NB4 (cell line): ENCODE results near the gene CTU2.

Source experiments
- MYC ChIP-seq: IDR thresholded peaks from 2 replicates; pipeline ENCODE4 v1.6.1; 2011; ENCODE audit warnings: low read depth, low read length
- POLR2A ChIP-seq: IDR thresholded peaks from 2 replicates; pipeline ENCODE4 v1.6.1; 2011; ENCODE audit warnings: mild to moderate bottlenecking; ENCODE audit not compliant: insufficient read length; ENCODE audit errors: extremely low read depth
- TF ChIP-seq, protein P1 (sequence below): IDR thresholded peaks from 2 replicates; pipeline ENCODE4 v1.6.1; 2011; ENCODE audit warnings: low read depth, low read length
- TF ChIP-seq, protein P2 (sequence below): IDR thresholded peaks from one replicate; pipeline ENCODE4 v1.5.1; 2012; ENCODE audit warnings: low read depth, low read length

GRCh38 chr16:88721236-88721635, 14.9 kb downstream of the CTU2 start:
- TF ChIP-seq POLR2A: no peak
- TF ChIP-seq, protein P1, sequence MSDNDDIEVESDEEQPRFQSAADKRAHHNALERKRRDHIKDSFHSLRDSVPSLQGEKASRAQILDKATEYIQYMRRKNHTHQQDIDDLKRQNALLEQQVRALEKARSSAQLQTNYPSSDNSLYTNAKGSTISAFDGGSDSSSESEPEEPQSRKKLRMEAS: no peak
- TF ChIP-seq, protein P2, sequence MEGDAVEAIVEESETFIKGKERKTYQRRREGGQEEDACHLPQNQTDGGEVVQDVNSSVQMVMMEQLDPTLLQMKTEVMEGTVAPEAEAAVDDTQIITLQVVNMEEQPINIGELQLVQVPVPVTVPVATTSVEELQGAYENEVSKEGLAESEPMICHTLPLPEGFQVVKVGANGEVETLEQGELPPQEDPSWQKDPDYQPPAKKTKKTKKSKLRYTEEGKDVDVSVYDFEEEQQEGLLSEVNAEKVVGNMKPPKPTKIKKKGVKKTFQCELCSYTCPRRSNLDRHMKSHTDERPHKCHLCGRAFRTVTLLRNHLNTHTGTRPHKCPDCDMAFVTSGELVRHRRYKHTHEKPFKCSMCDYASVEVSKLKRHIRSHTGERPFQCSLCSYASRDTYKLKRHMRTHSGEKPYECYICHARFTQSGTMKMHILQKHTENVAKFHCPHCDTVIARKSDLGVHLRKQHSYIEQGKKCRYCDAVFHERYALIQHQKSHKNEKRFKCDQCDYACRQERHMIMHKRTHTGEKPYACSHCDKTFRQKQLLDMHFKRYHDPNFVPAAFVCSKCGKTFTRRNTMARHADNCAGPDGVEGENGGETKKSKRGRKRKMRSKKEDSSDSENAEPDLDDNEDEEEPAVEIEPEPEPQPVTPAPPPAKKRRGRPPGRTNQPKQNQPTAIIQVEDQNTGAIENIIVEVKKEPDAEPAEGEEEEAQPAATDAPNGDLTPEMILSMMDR: no peak
- no peak for TF ChIP-seq MYC
